IMR-90 (cell line): Measurements from ENCODE around the gene PDE11A. TPM values are rescaled to one million over a fixed set of nuclear protein-coding genes. Genes with fewer than 3 reads are reported as not detected.

Experiments
- ATAC-seq: fragments of 200-7000 bp; cut with Tn5 transposase; 2 replicates; pipeline ENCODE4 v1.9.1; 2020; ENCODE audit warnings: low read depth, mild to moderate bottlenecking, moderate library complexity
- BruUV-seq: library from RNA; stranded (reverse); fragments of 400-500 nt; replicated peaks from 2 replicates; lab custom pipeline; 2021; lab: Mats Ljungman, UMichigan
- CTCF ChIA-PET: fragments of 300-600 bp; formaldehyde crosslinking; extraction: SDS; loops from one replicate; lab custom pipeline; 2021; ENCODE audit warnings: antibody characterized with exemption; lab: Yijun Ruan, JAX
- POLR2A ChIA-PET: fragments of 300-600 bp; sonication (Branson Sonifier 250); formaldehyde crosslinking; loops from one replicate; lab custom pipeline; 2022; ENCODE audit warnings: antibody characterized with exemption; ENCODE audit not compliant: unreplicated experiment; lab: Charles Lee
- DNase-seq: peaks from one replicate; pipeline ENCODE4 v3.0.0; 2013
- H2AFZ ChIP-seq: replicated peaks from 2 replicates; pipeline ENCODE3; 2013; ENCODE audit warnings: low read length, mild to moderate bottlenecking; ENCODE audit not compliant: poor library complexity
- H2AK5ac ChIP-seq: 2 replicates; pipeline ENCODE4 v1.6.1; 2013; ENCODE audit warnings: low read depth, low read length, inconsistent platforms
- H2AK9ac ChIP-seq: replicated peaks from 2 replicates; pipeline ENCODE3; 2013; ENCODE audit warnings: mild to moderate bottlenecking, low read depth, low read length, moderate library complexity; ENCODE audit not compliant: poor library complexity
- H2BK120ac ChIP-seq: 2 replicates; pipeline ENCODE4 v1.6.1; 2013; ENCODE audit warnings: low read depth, low read length, inconsistent platforms
- H2BK15ac ChIP-seq: 3 replicates; pipeline ENCODE4 v1.6.1; 2013; ENCODE audit warnings: low read depth, low read length, inconsistent platforms
- H2BK20ac ChIP-seq: 2 replicates; pipeline ENCODE4 v1.6.1; 2013; ENCODE audit warnings: low read depth, mild to moderate bottlenecking, inconsistent platforms, low read length, moderate library complexity
- H2BK5ac ChIP-seq: 2 replicates; pipeline ENCODE4 v1.6.1; 2013; ENCODE audit warnings: mild to moderate bottlenecking, low read depth, low read length, inconsistent platforms; ENCODE audit not compliant: poor library complexity, severe bottlenecking
- H3K14ac ChIP-seq: replicated peaks from 2 replicates; pipeline ENCODE4 v1.6.1; 2013; ENCODE audit warnings: low read depth, low read length, inconsistent platforms
- H3K18ac ChIP-seq: 2 replicates; pipeline ENCODE4 v1.6.1; 2013; ENCODE audit warnings: low read depth, low read length, control low read depth
- H3K23ac ChIP-seq: 2 replicates; pipeline ENCODE4 v1.6.1; 2013; ENCODE audit warnings: low read depth, low read length, inconsistent platforms
- H3K27ac ChIP-seq: 2 replicates; pipeline ENCODE4 v1.5.1; 2013; ENCODE audit warnings: mild to moderate bottlenecking, control low read depth, low read length; ENCODE audit not compliant: insufficient read depth
- H3K27me3 ChIP-seq: 2 replicates; pipeline ENCODE4 v1.6.1; 2013; ENCODE audit warnings: low read length; ENCODE audit not compliant: control insufficient read depth, insufficient read depth
- H3K36me3 ChIP-seq: 2 replicates; pipeline ENCODE4 v1.6.1; 2013; ENCODE audit warnings: low read length, mixed read lengths; ENCODE audit not compliant: control insufficient read depth, insufficient read depth
- H3K4ac ChIP-seq: 2 replicates; pipeline ENCODE4 v1.6.1; 2013; ENCODE audit warnings: low read depth, low read length, inconsistent platforms
- H3K4me1 ChIP-seq: 2 replicates; pipeline ENCODE4 v1.6.1; 2013; ENCODE audit warnings: low read length, mixed read lengths; ENCODE audit not compliant: control insufficient read depth, insufficient read depth
- H3K4me2 ChIP-seq: 2 replicates; pipeline ENCODE4 v1.6.1; 2013; ENCODE audit warnings: low read depth, mild to moderate bottlenecking, control low read depth, low read length, moderate library complexity
- H3K4me3 ChIP-seq: 2 replicates; pipeline ENCODE4 v1.5.1; 2013; ENCODE audit warnings: low read depth, mild to moderate bottlenecking, control low read depth, low read length, moderate library complexity; ENCODE audit not compliant: insufficient read depth
- H3K56ac ChIP-seq: 2 replicates; pipeline ENCODE4 v1.6.1; 2013; ENCODE audit warnings: low read length, inconsistent platforms; ENCODE audit not compliant: insufficient read depth; ENCODE audit errors: extremely low read depth
- H3K79me1 ChIP-seq, 2 experiments: 2 replicates each; pipeline ENCODE4 v1.6.1; 2013; ENCODE audit warnings: low read length in 2 of 2, inconsistent platforms in 1 of 2, low read depth in 1 of 2
- H3K9ac ChIP-seq: 2 replicates; pipeline ENCODE4 v1.6.1; 2013; ENCODE audit warnings: low read depth, low read length, control low read depth
- H3K9me1 ChIP-seq: 2 replicates; pipeline ENCODE4 v1.6.1; 2013; ENCODE audit warnings: low read length, inconsistent platforms; ENCODE audit not compliant: insufficient read depth
- H3K9me3 ChIP-seq: 2 replicates; pipeline ENCODE4 v1.6.1; 2013; ENCODE audit warnings: low read length; ENCODE audit not compliant: control insufficient read depth, insufficient read depth
- H4K20me1 ChIP-seq: 2 replicates; pipeline ENCODE4 v1.6.1; 2013; ENCODE audit warnings: low read length, inconsistent platforms; ENCODE audit not compliant: insufficient read depth
- H4K5ac ChIP-seq: 2 replicates; pipeline ENCODE4 v1.6.1; 2013; ENCODE audit warnings: mild to moderate bottlenecking, low read depth, low read length, control low read depth
- H4K8ac ChIP-seq, 2 experiments: 2 replicates each; pipeline ENCODE4 v1.6.1; 2013; ENCODE audit warnings: low read depth in 2 of 2, low read length in 2 of 2, control low read depth in 1 of 2, inconsistent platforms in 1 of 2
- H4K91ac ChIP-seq: 2 replicates; pipeline ENCODE4 v1.6.1; 2013; ENCODE audit warnings: low read depth, low read length, inconsistent platforms; ENCODE audit not compliant: insufficient read depth
- BHLHE40 ChIP-seq: fragments of 150-350 bp; IDR thresholded peaks from 2 replicates; pipeline ENCODE4 v1.6.1; 2016; ENCODE audit warnings: mild to moderate bottlenecking, low read depth, low read length
- CEBPB ChIP-seq: IDR thresholded peaks from 2 replicates; pipeline ENCODE4 v1.6.1; 2012; ENCODE audit warnings: low read depth, low read length, improper control_type of control experiment
- CHD1 ChIP-seq: IDR thresholded peaks from 2 replicates; pipeline ENCODE4 v1.6.1; 2012; ENCODE audit warnings: low read depth, low read length, improper control_type of control experiment
- CTCF ChIP-seq: conservative IDR thresholded peaks from 2 replicates; pipeline ENCODE4 v1.5.1; 2012; ENCODE audit warnings: mild to moderate bottlenecking, low read depth, low read length, improper control_type of control experiment
- ELK1 ChIP-seq: fragments of 150-350 bp; IDR thresholded peaks from 2 replicates; pipeline ENCODE4 v1.6.1; 2016; ENCODE audit warnings: low read depth, mild to moderate bottlenecking, low read length, moderate library complexity, borderline replicate concordance
- FOS ChIP-seq: fragments of 150-350 bp; IDR thresholded peaks from 2 replicates; pipeline ENCODE4 v1.6.1; 2016; ENCODE audit warnings: low read depth, low read length
- MAFK ChIP-seq: IDR thresholded peaks from 2 replicates; pipeline ENCODE4 v1.6.1; 2012; ENCODE audit warnings: low read depth, low read length, improper control_type of control experiment
- MAZ ChIP-seq: IDR thresholded peaks from 2 replicates; pipeline ENCODE4 v1.6.1; 2012; ENCODE audit warnings: low read depth, mild to moderate bottlenecking, low read length, improper control_type of control experiment, moderate library complexity, borderline replicate concordance
- MXI1 ChIP-seq: IDR thresholded peaks from 2 replicates; pipeline ENCODE4 v1.6.1; 2012; ENCODE audit warnings: low read depth, mild to moderate bottlenecking, low read length, moderate library complexity, borderline replicate concordance
- POLR2A ChIP-seq: IDR thresholded peaks from 2 replicates; pipeline ENCODE4 v1.6.1; 2012; ENCODE audit warnings: mild to moderate bottlenecking, low read depth, low read length
- RCOR1 ChIP-seq: IDR thresholded peaks from 2 replicates; pipeline ENCODE4 v1.6.1; 2012; ENCODE audit warnings: mild to moderate bottlenecking, low read length, improper control_type of control experiment; ENCODE audit not compliant: insufficient replicate concordance
- RFX5 ChIP-seq: IDR thresholded peaks from 2 replicates; pipeline ENCODE4 v1.8.0; 2012; ENCODE audit warnings: low read depth, mild to moderate bottlenecking, low read length, moderate library complexity
- SMC3 ChIP-seq: fragments of 150-350 bp; IDR thresholded peaks from 2 replicates; pipeline ENCODE4 v1.6.1; 2016; ENCODE audit warnings: low read depth, mild to moderate bottlenecking, antibody characterized with exemption, low read length, moderate library complexity
- USF2 ChIP-seq: fragments of 150-350 bp; IDR thresholded peaks from 2 replicates; pipeline ENCODE4 v1.6.1; 2017; ENCODE audit warnings: mild to moderate bottlenecking, antibody characterized with exemption, low read length, low read depth
- WGBS, 2 experiments: methylation state at CpG; one replicate each; pipeline versions ENCODE4 v1.1.5 to v1.1.7; 2013; ENCODE audit warnings: missing lambda C conversion rate in 2 of 2; ENCODE audit not compliant: insufficient read length in 1 of 2; ENCODE audit errors: extremely low coverage in 2 of 2; 5-methylcytosine and 5-hydroxymethylcytosine counted together
- dilution Hi-C: fragments of 300-500 bp; cut with HindIII; formaldehyde crosslinking; loops from one replicate; pipeline ENCODE4 v1.14.3; 2018; ENCODE audit warnings: low sequenced_read_pairs; ENCODE audit not compliant: unreplicated experiment
- in situ Hi-C: fragments of 300-500 bp; cut with MboI; formaldehyde crosslinking; loops from 3 replicates; pipeline ENCODE4 v1.14.3; 2019; ENCODE audit warnings: low sequenced_read_pairs, inconsistent platforms, mixed read lengths
- intact Hi-C: fragments of 100-400 bp; cut with micrococcal nuclease; formaldehyde crosslinking; loops from 2 replicates; pipeline ENCODE4 v1.10.0; 2022
- polyA plus RNA-seq, 3 experiments: library from polyadenylated mRNA; depleted of rRNA; stranded (reverse); fragments of >200 nt; gene quantifications; 2 replicates each; pipeline ENCODE4 v1.2.3, GENCODE V29; 2012; ENCODE audit warnings: low replicate concordance in 1 of 3
- total RNA-seq: library from RNA; depleted of rRNA; stranded (reverse); fragments of >200 nt; gene quantifications from 2 replicates; pipeline ENCODE4 v1.2.3, GENCODE V29; 2012

PDE11A gene
- total and polyA plus RNA-seq, 2 of the 4 experiments (the other 2 are of a cell fraction) = 0.21 to 0.72 TPM

- no peak overlapping the region for H2AK9ac ChIP-seq
- no TSS peak for BruUV-seq
Observed at GRCh38 chr2:178057179-178057680, 15.3 kb downstream of the PDE11A start.

More at GRCh38 chr2:178057179-178057680, 15.3 kb downstream of the PDE11A start:
- Histone ChIP-seq H3K9me3 (no peaks in the 10 kb centered on the region), H3K23ac (no peak overlapping the region), H3K4me3 (no peak overlapping the region), H3K56ac (no peak overlapping the region), H3K4me1 (no peaks in the 10 kb centered on the region), H3K9ac (no peak overlapping the region), H3K79me1 (no peaks in the 10 kb centered on the region), H3K18ac (no peak overlapping the region), H3K27ac (no peak overlapping the region), H4K20me1 (no peaks in the 10 kb centered on the region), H3K36me3 (no peaks in the 10 kb centered on the region), H2BK20ac (no peak overlapping the region), H3K4me2 (no peak overlapping the region), H3K4ac (no peak overlapping the region), H2AK5ac (no peak overlapping the region), H4K5ac (no peak overlapping the region), H3K14ac (no peak overlapping the region), H4K8ac (no peak overlapping the region), H4K91ac (no peak overlapping the region), H3K27me3 (no peaks in the 10 kb centered on the region), H2AFZ (no peak overlapping the region), H2BK120ac (no peak overlapping the region), H2BK5ac (no peak overlapping the region), H3K9me1 (no peaks in the 10 kb centered on the region), H2BK15ac (no peak overlapping the region)
- in situ Hi-C loops (no loop called here), dilution Hi-C loops (no loop called here), intact Hi-C loops (no loop called here)
- ATAC-seq (no peak), DNase-seq (no peak)
- ChIA-PET CTCF (no interaction called here), POLR2A (no interaction called here)
- TF ChIP-seq FOS (no peak), USF2 (no peak), CEBPB (no peak), RCOR1 (no peak), RFX5 (no peak), POLR2A (no peak), BHLHE40 (no peak), MXI1 (no peak), SMC3 (no peak), MAFK (no peak), CHD1 (no peak), ELK1 (no peak), MAZ (no peak), CTCF (no peak)
- no CpG with 5 or more reads among the region's 2 CpGs for WGBS, 2 experiments
